G401 (cell line): ENCODE measurements around the gene DMAP1. TPM values are rescaled to one million over a fixed set of nuclear protein-coding genes. Genes with fewer than 3 reads are reported as not detected.

Experiments
- DNase-seq: peaks from one replicate; pipeline ENCODE4 v3.0.0-alpha.2; 2015; ENCODE audit warnings: low spot score
- in situ Hi-C: cut with HindIII; loops from 2 replicates; pipeline ENCODE4 v1.10.0; 2016; ENCODE audit warnings: low sequenced_read_pairs, mixed read lengths
- total RNA-seq: library from RNA; depleted of rRNA; stranded (reverse); fragments of >200 nt; shearing (Covaris generic); gene quantifications from 2 replicates; pipeline ENCODE4 v1.2.3, GENCODE V29; 2014

Gene DMAP1
- total RNA-seq, 1 experiment from 2014 or later: 39.5 TPM

DNA sequence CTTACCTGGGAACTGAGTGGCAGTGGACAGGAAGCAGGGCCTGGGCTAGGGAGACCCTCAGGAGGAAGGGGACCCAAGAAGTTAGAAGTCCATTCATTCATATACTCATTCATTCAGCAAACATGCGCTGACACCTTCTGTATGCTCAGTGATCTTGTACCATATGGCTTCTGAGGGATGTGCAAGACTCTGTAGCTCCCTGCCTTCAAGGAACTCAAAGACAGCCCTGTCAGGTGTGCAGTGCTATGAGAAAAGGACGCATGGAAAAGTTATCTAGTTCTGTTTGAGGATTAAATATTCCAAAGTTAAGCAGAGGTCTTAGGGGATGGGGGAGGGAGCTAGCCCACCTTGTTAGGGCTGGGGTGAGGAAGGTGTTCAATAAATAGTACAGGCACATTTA lies 12.5 kb downstream of the DMAP1 start:
- in situ Hi-C loops: no loop called here
- DNase-seq: no peak

GRCh38 chr1:44227211-44227610 lies 13.9 kb downstream of the DMAP1 start:
- no peak for DNase-seq
- in situ Hi-C loops: no loop called here

DNA sequence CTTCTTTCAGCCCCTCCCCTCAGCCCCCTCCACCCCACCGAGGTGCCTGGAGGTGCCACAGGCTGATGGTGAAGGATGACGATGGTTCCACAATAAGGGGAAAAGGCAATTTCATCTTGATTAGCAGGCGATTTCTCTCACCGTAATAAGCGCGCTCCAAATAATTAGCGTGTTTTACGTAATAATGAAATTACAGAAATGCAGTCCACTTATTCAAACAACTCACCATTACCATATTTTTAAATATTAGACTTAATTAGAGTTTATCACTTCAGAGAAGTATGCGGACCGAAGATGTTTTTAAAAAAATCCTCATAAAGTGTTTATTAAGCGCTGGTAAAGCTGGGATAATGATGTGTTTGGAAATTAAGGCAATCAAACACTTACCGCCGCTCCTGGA lies 14.9 kb downstream of the DMAP1 start:
- in situ Hi-C loops: no loop called here
- DNase-seq: no peak

DNA sequence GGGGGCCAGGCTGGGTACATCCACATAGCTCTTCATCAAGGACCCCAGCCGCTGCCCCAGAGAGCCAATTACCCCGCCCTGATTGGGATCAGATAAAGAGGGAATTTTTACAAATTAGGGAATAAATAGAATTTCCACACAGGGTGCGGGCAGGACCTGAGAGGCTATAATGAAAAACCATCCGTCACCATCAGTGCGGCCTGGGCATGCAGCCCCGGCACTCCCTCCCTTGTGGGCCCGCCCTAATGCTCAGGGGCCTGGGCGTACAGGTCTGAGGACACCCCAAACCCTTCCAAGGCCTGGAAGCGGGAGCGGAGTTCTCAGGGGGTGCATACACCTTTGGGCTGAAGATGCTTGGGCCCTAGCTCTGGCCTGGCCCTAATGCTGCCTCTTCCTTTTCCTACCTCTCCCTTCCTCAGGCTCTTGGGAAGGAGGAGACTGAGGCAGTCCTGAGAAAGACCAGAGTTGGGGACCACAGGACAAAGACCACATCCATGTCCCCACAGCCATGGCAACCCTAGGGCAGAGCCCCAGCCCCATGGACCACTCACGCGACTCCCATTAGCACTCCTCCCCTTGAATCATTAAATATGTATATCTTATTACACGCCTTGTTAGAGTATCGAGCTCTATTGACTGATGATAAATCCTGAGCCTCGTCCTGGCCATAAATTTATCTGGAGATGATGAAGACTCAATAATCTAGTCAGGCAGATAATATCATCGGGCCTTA lies 16.3 kb downstream of the DMAP1 start:
- in situ Hi-C loops: no loop called here
- no peak for DNase-seq

- DNase-seq: no peak
- in situ Hi-C loops: no loop called here
These were observed 17.5 kb downstream of the DMAP1 start for GRCh38 chr1:44230796-44231195.

DNA sequence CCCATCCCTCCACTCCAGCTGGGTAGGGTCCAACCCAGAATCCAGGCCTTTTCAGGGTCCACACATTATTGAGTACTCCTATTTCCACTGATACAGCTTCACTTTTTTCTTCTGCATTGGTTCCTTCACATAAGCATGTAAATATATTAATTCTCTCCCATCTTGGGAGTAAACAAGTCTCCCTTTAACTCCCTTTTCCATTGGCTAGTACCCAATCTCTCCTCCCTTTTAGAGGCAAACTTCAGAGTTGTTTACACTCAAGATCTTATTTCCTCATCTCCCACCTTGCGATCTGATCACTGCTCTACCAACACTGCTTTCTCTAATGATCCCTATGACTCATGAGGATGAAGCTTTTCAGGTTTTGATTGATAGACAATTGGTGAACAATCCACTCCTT lies 20.3 kb downstream of the DMAP1 start:
- DNase-seq: no peak
- in situ Hi-C loops: no loop called here

DNA sequence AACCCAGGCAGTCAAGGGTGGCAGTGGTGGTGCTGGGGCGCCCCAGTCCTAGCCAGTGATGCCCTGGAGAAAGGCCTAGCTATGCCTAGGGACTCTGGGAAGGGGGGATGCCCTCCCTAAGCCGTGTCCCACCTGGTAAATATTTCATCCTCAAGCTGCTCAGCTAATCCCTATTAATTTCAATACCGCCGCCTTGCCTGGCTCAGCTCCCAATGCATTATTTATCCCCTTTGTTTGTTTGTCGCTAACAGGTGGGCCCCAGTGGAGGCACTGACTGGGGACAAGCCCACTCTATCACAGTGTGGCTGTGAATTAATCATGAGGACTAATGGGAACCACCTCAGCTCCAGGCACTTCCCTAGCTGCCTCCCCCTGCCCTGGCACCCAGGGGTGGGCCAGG lies 22.5 kb downstream of the DMAP1 start:
- in situ Hi-C loops: no loop called here
- DNase-seq: no peak

DNA sequence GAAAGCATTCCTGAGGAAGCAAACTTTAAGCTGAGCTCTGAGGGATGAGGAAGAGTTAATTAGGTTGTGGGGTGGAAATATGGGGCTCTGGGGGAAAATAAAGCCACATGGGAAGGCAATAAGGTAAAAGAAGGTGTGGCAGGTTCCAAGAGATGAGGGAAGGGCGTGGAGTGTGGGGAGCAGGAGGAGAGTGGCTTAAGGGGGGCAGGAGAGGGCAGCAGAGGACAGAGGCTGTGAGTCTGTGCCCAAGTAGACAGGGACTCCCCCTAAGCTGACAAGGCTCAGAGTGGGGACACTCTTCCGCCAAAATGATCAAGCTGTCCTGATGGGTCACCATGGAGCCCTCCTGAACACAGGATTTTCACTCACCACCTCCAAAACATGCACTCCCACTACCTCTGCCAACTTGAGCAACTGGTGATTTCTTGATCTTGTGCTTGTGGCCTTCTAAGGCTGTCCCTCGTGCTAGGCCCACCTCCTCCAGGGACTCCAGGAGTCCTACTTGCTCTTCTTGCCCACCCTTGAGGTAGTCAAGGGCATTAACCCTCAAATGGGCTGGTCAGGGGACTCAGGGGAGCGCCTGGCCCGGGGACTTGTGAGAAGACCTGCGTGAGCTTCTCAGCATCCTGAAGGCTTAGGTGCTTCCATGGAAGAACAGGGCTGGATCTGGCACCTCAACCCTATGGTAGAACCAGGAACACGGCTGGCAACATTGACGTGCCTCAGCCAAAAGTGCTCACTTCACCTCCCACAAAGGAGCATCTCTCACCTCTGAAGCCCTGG lies 23.4 kb downstream of the DMAP1 start:
- in situ Hi-C loops: no loop called here
- DNase-seq: no peak

DNA sequence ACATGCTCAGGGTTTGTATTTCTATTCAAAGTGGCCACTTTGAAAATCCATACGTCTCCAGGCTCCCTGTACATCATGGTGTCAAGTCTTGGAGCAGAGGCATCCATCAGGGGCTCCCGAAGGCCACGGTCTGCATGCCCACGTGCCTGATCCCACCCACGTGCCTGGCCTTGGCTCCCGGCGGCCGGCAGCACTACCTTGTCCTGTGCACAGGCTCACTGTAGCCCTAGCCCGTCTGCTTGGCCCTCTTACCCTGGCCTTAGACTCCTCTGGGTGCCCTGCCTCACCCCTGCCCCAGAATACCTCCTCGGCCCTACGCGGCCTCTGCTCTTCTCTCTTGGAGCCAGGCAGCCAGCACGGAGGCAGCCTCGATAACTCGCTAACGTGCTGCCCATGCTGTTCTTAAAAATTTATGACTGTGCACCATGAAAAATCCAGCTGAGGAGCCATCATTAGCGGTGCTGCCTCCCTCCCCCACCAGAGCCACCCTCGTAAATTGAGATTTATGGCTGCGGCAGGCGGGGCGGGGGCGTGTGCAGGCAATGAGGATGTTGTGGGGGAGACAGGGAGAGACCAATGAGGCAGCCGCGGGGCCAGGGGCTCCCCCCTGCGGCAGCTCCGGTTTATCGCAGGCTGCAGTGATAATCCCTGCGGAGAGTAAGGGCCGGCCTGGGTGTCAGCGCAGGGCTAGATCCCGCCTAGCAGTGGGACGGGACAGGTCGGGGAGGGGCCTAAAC lies 24.6 kb downstream of the DMAP1 start:
- in situ Hi-C loops: no loop called here

DNA sequence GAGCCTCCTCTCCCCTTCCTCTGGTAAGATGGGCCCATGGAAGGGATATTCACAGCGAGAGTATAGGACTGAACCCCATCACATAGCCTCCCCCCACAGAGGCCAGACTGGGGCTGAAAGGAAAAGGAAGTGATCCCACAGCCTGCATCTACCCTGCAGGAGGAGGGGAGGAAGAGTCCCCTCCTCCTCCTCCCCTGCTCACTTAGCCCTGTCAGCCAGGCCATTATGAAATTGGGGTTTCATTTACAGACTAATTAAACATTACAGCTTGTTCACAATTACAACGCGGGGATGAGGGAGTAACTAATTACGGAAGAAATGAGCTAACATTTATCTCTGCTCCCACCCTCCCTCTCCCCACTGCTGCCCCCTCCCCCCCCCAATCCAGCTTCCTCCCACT lies 25.4 kb downstream of the DMAP1 start:
- DNase-seq: no peak
- in situ Hi-C loops: no loop called here

More for the DNA sequence above, 24.6 kb downstream of the DMAP1 start:
- DNase-seq: no peak

DNA sequence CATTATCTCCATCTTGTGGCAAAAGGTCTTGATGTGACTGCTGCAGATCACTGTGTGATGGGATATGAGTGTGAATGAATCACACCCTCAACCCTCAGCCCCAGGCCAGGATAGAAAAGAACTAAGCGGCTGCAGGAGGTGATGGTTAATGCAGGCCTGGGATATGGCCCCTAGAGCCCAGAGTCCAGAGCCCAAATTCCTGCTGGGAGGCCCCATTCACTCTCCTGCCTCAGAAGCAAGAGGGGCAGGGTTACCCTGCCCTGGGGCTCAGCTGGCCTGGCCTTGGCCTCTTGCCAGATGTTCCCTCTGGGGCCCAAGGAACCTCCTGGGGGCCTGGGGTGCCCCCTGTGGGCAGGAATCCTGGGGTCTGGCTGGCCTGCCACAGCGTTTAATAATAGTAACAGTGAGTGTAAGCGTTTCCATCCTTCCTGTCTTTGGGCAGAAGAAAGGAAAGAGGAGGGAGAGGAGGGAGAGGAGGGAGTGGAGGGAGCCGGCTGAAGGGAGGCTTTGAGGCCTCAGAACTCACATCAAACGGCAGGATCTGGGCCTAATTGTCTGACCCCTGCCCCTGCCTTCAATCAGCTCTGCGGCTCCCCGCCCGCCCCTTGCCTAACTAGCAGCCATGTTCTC lies 26.2 kb downstream of the DMAP1 start:
- in situ Hi-C loops: no loop called here
- no peak for DNase-seq

DNA sequence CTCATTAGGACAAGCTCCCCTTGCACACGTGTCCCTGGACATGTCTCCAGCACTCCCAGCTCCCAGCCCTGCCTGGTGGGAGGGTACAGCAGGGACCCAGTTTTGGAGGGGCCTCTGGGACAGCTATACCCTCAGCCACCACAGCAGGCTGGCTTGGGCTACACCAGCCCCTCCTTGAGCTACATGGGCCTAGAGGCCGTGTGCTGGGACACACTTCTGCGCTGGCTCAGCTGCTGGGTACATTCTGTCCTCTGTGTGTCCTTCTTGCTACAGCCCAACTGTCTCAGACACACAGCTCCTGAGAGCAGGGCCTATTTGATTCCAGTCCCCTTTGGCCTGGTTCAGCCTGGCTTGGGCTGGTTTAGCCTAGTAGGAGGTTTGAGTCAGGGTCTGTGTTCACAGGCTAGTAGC lies 26.7 kb downstream of the DMAP1 start:
- DNase-seq: no peak
- in situ Hi-C loops: no loop called here

DNA sequence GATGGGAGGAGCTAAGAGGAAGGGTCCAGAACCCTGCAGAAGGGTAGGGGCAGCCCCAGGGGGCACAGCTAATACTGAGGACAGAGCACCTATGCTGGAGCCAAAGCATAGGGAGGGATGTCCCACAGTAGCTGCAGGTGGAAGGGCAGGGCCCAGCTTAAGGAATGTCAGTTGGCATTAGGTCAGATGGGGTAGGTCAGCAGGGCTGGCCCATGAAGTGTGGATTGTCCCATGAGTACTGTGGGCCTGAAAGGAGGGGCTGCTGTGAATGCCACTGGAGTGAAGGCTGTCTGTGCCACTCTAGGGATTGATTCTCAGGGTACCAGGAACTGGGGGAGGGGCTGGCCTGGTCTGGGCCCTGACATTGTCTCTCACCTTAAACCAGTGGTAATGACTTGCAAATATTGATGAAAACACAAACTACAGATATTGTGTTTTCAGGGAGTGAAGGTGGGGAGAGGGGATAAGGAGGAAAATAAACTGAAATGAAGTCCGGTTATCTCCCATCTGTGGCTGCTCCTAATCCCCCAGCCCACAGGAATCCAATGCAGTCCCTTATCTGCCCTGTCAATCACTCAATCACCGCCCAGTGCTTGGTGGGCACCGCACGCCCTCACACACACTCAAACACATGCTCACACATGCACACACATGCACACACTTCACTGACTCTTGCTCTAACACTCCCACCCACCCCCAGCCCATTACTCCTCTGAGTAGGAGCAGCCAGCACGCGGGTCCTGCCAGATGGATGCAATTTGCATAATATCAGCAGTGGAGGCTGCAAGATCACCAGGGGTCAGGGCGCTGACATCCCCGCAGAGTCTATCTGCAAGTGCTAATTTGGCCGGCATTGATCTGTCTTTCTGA lies 27.8 kb downstream of the DMAP1 start:
- in situ Hi-C loops: no loop called here
- DNase-seq: no peak

DNA sequence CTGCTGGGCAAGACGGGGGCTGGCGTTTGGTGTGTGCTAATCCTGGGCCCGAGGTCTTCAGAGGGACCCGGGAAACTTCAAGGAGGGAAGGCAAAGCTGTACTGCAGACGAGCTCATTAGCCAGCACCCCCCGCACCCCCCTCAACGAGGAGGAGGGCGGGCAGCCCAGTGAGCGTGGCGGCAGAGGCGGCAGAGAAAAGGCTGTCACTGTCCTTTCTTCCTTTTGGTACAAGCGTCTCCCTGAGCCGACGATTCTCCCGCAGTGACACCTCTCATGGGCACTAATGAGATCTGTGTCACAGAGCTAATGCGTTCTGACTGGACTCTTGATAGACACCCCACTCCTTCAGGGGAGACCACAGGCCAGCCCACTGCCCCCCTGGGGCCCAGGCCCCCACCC lies 29.5 kb downstream of the DMAP1 start:
- in situ Hi-C loops: no loop called here
- no peak for DNase-seq

DNA sequence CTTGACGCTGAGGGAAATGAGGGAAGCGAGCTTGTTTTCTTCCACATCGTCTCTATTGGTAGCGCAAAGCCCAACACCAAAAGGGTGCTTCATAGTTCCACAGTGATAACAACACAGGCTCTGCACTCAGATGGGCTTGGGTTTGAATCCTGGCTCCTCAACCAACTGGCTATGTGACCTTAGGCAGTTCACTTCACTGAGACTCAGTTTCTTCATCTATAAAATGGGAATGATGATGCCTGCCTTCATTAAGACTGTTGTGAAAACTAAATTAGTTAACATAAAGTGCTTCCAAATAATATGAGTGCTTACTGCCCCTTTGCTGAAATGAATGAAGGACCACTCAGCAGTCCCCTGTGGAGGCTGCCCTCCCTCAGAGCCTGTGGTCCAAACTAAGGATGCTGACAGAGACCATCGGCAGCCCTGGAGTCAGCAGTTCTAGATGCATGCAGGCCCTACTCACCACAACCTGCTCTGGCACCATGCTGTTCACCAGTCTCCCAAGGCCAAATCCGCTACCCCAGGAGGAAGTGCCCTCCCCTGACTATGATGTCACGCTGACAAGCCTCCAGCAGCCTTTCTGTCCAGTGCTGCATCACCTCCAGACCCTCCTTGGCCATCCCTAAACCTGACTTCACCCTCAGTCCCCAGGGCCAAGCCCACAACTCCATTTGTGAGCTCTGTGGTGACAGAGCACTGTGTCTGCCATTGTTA lies 30.7 kb downstream of the DMAP1 start:
- in situ Hi-C loops: no loop called here

GRCh38 chr1:44244986-44245385 lies 31.7 kb downstream of the DMAP1 start:
- in situ Hi-C loops: no loop called here
- no peak for DNase-seq

More for the DNA sequence above, 30.7 kb downstream of the DMAP1 start:
- no peak for DNase-seq

DNA sequence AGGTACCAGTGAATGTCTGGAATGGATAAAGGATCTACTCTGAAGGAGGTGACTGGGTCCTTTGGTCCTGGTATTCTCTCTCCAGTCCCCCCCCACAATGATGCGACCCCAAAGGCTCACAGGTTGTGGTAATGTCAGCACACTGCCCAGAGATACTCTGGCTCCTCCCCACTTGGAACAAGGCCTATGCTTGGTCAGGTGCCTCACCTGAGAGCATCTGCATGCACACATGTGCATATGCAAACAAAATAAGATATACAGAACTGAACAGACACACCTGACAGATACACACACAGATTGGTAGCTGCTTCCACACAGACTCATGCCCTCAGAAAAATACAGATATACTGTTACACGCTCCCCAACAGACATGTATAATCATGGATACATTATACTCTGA lies 33.5 kb downstream of the DMAP1 start:
- DNase-seq: no peak
- in situ Hi-C loops: no loop called here

- no peak for DNase-seq
- in situ Hi-C loops: no loop called here
These were observed 36.3 kb downstream of the DMAP1 start for GRCh38 chr1:44249543-44249942.
